Erythroblast (primary cell): ENCODE measurements around the gene NPY4R2.
"Not testable (repeated sequence)": the region's sequence is repeated elsewhere in the genome, so short reads cannot be mapped to it uniquely, and the experiment has no call there.

Experiments used
- GATA1 ChIP-seq: IDR thresholded peaks from 2 replicates; pipeline ENCODE4 v1.6.1; 2011; ENCODE audit warnings: low read depth, mild to moderate bottlenecking, control low read depth, low read length, moderate library complexity
- POLR2A ChIP-seq: IDR thresholded peaks from 2 replicates; pipeline ENCODE4 v1.6.1; 2011; ENCODE audit warnings: mild to moderate bottlenecking, low read length

DNA sequence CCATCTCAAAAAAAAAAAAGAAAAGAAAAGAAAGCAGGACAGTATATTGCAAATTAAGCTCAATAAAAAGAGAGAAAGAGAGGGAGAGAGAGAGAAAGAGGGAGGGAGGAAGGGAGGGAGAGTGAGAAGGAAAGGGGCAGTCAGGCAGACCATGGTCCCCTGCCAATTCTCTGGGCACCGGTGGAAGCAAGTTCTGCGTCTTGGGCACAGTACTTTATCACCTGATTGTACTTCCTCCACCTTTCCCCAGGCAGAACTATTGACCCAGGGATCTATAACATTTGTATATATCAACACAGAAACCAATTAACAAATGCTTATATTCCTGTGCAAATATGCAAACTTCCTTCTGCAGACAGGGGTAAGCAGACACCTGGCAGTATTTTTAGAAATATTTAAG lies 22.4 kb downstream of the NPY4R2 start:
- not testable (repeated sequence) for TF ChIP-seq POLR2A, GATA1
